HepG2 (cell line): ENCODE measurements around the gene C20orf96. TPM values are rescaled to one million over a fixed set of nuclear protein-coding genes. Genes with fewer than 3 reads are reported as not detected.
A peak's percentile ranks its signal among the peaks of the same experiment; 100 is the strongest.

Experiments
- ETS1 ChIP-seq: sonication (generic); formaldehyde crosslinking; IDR thresholded peaks from 2 replicates; pipeline ENCODE4 v1.4.0; 2020; ENCODE audit warnings: missing genetic modification reagents
- FOXA3 ChIP-seq: IDR thresholded peaks from 2 replicates; pipeline ENCODE4 v1.6.1; 2016; ENCODE audit warnings: missing genetic modification reagents, missing compliant biosample characterization
- GZF1 ChIP-seq: sonication (generic); formaldehyde crosslinking; IDR thresholded peaks from 2 replicates; pipeline ENCODE4 v1.5.1; 2020; ENCODE audit warnings: mild to moderate bottlenecking, missing genetic modification reagents
- HDAC6 ChIP-seq: fragments of 200-600 bp; sonication (generic); IDR thresholded peaks from 2 replicates; pipeline ENCODE4 v1.7.0; 2017; ENCODE audit warnings: mild to moderate bottlenecking, antibody characterized with exemption, low read length, low read depth
- IKZF4 ChIP-seq: sonication (generic); formaldehyde crosslinking; IDR thresholded peaks from 2 replicates; pipeline ENCODE4 v1.5.1; 2020; ENCODE audit warnings: borderline replicate concordance, mild to moderate bottlenecking, low read depth, missing genetic modification reagents; ENCODE audit errors: not compliant biosample characterization
- NCOR1 ChIP-seq: fragments of 200-600 bp; sonication (generic); IDR thresholded peaks from 2 replicates; pipeline ENCODE4 v1.7.0; 2017; ENCODE audit warnings: antibody characterized with exemption, low read length, borderline replicate concordance
- NFE2L1 ChIP-seq: sonication (generic); formaldehyde crosslinking; IDR thresholded peaks from 2 replicates; pipeline ENCODE4 v1.4.0; 2020; ENCODE audit warnings: missing genetic modification reagents, mild to moderate bottlenecking, borderline replicate concordance
- NFIB ChIP-seq: sonication (generic); formaldehyde crosslinking; IDR thresholded peaks from 2 replicates; pipeline ENCODE4 v1.9.0; 2021; ENCODE audit warnings: missing genetic modification reagents, mild to moderate bottlenecking, borderline replicate concordance
- PAWR ChIP-seq: sonication (generic); formaldehyde crosslinking; IDR thresholded peaks from 2 replicates; pipeline ENCODE4 v1.4.0; 2020; ENCODE audit warnings: missing genetic modification reagents, mild to moderate bottlenecking, borderline replicate concordance
- POLR2AphosphoS2 ChIP-seq: IDR thresholded peaks from 2 replicates; pipeline ENCODE4 v1.6.1; 2011; ENCODE audit warnings: low read depth, low read length, improper control_type of control experiment
- SNAPC5 ChIP-seq: sonication (generic); formaldehyde crosslinking; IDR thresholded peaks from 2 replicates; pipeline ENCODE4 v1.8.1; 2023; ENCODE audit warnings: mild to moderate bottlenecking, missing genetic modification reagents, borderline replicate concordance
- TCF7L2 ChIP-seq: IDR thresholded peaks from 2 replicates; pipeline ENCODE4 v1.6.1; 2011; ENCODE audit warnings: mild to moderate bottlenecking, low read depth, low read length, moderate library complexity
- TOPORS ChIP-seq: sonication (generic); formaldehyde crosslinking; IDR thresholded peaks from 2 replicates; pipeline ENCODE4 v1.8.0; 2023; ENCODE audit warnings: mild to moderate bottlenecking, missing genetic modification reagents
- ZNF292 ChIP-seq: sonication (generic); formaldehyde crosslinking; IDR thresholded peaks from 2 replicates; pipeline ENCODE4 v1.8.1; 2022; ENCODE audit warnings: mild to moderate bottlenecking, low read depth, missing genetic modification reagents, borderline replicate concordance
- ZNF383 ChIP-seq: sonication (generic); formaldehyde crosslinking; IDR thresholded peaks from 2 replicates; pipeline ENCODE4 v1.4.0; 2020; ENCODE audit warnings: missing genetic modification reagents, mild to moderate bottlenecking, borderline replicate concordance
- ZNF615 ChIP-seq: sonication (generic); formaldehyde crosslinking; IDR thresholded peaks from 2 replicates; pipeline ENCODE4 v1.5.0; 2020; ENCODE audit warnings: mild to moderate bottlenecking, missing genetic modification reagents, borderline replicate concordance
- ZNF616 ChIP-seq: sonication (generic); formaldehyde crosslinking; IDR thresholded peaks from 2 replicates; pipeline ENCODE4 v1.5.0; 2020; ENCODE audit warnings: low read depth, mild to moderate bottlenecking, missing genetic modification reagents
- ZNF629 ChIP-seq: sonication (generic); formaldehyde crosslinking; conservative IDR thresholded peaks from 2 replicates; pipeline ENCODE4 v1.5.0; 2020; ENCODE audit warnings: missing genetic modification reagents
- polyA plus RNA-seq, 8 experiments: library from polyadenylated mRNA; depleted of rRNA in 3 of 8; stranded (reverse) in 7 of 8; unstranded in 1 of 8; fragments of >200 nt; fragmentation: Illumina TruSeq in 4 of 8; extraction: Trizol in 4 of 8; gene quantifications; 2 replicates each; pipeline versions ENCODE4 v1.2.1 to v1.2.3, GENCODE V29; 2011 to 2016; ENCODE audit warnings: low read depth in 4 of 8, missing spikeins in 1 of 8, mixed read lengths in 1 of 8; ENCODE audit not compliant: insufficient read depth in 1 of 8
- total RNA-seq, 5 experiments: library from RNA; depleted of rRNA; stranded (reverse); fragments of >200 nt; fragmentation: Illumina TruSeq; extraction: Trizol; gene quantifications; 2 replicates each; pipeline ENCODE4 v1.2.3, GENCODE V29; 2016; ENCODE audit warnings: low read depth in 1 of 5
- TF ChIP-seq, protein P1 (sequence below): sonication (generic); formaldehyde crosslinking; IDR thresholded peaks from one replicate; pipeline ENCODE4 v1.5.1; 2020; ENCODE audit warnings: mild to moderate bottlenecking, missing genetic modification reagents; ENCODE audit errors: not compliant biosample characterization

The C20orf96 gene
- total and polyA plus RNA-seq, 2 of the 13 experiments (the other 11 are each of a cell fraction or from before 2014, with no cell fraction given): 3.8 to 20.6 TPM

- TF ChIP-seq ZNF629 (CRISPR knock-in tag): peak; percentile 52
- no peak for TF ChIP-seq ZNF615
- no peak; the same call in 1 of the 2 replicates for TF ChIP-seq ETS1 (CRISPR knock-in tag)
- TF ChIP-seq PAWR (CRISPR knock-in tag): no peak
- TF ChIP-seq NCOR1: 0 out of 2 replicates have a peak, but pooled peaks have one; percentile 23
- TF ChIP-seq ZNF383: peak; percentile 88; the same call in 1 of the 2 replicates
- TF ChIP-seq, protein P1, sequence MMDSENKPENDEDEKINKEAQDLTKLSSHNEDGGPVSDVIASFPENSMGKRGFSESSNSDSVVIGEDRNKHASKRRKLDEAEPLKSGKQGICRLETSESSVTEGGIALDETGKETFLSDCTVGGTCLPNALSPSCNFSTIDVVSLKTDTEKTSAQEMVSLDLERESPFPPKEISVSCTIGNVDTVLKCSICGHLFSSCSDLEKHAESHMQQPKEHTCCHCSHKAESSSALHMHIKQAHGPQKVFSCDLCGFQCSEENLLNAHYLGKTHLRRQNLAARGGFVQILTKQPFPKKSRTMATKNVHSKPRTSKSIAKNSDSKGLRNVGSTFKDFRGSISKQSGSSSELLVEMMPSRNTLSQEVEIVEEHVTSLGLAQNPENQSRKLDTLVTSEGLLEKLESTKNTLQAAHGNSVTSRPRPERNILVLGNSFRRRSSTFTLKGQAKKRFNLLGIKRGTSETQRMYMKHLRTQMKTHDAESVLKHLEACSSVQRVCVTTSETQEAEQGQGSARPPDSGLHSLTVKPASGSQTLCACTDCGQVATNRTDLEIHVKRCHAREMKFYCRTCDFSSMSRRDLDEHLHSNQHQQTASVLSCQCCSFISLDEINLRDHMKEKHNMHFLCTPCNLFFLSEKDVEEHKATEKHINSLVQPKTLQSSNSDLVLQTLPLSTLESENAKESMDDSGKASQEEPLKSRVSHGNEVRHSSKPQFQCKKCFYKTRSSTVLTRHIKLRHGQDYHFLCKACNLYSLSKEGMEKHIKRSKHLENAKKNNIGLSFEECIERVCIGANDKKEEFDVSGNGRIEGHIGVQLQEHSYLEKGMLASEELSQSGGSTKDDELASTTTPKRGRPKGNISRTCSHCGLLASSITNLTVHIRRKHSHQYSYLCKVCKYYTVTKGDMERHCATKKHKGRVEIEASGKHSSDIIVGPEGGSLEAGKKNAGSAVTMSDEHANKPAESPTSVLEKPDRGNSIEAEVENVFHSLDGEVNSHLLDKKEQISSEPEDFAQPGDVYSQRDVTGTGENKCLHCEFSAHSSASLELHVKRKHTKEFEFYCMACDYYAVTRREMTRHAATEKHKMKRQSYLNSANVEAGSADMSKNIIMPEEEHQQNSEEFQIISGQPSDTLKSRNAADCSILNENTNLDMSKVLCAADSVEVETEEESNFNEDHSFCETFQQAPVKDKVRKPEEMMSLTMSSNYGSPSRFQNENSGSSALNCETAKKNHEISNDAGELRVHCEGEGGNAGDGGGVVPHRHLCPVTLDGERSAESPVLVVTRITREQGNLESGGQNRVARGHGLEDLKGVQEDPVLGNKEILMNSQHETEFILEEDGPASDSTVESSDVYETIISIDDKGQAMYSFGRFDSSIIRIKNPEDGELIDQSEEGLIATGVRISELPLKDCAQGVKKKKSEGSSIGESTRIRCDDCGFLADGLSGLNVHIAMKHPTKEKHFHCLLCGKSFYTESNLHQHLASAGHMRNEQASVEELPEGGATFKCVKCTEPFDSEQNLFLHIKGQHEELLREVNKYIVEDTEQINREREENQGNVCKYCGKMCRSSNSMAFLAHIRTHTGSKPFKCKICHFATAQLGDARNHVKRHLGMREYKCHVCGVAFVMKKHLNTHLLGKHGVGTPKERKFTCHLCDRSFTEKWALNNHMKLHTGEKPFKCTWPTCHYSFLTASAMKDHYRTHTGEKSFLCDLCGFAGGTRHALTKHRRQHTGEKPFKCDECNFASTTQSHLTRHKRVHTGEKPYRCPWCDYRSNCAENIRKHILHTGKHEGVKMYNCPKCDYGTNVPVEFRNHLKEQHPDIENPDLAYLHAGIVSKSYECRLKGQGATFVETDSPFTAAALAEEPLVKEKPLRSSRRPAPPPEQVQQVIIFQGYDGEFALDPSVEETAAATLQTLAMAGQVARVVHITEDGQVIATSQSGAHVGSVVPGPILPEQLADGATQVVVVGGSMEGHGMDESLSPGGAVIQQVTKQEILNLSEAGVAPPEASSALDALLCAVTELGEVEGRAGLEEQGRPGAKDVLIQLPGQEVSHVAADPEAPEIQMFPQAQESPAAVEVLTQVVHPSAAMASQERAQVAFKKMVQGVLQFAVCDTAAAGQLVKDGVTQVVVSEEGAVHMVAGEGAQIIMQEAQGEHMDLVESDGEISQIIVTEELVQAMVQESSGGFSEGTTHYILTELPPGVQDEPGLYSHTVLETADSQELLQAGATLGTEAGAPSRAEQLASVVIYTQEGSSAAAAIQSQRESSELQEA: peak; percentile 99
- peak; percentile 57; the same call in 1 of the 2 replicates for TF ChIP-seq ZNF292 (CRISPR knock-in tag)
- no peak for TF ChIP-seq HDAC6
- TF ChIP-seq TCF7L2: no peak
- TF ChIP-seq ZNF616 (CRISPR knock-in tag): peak; percentile 97
- peak; percentile 87 for TF ChIP-seq TOPORS (CRISPR knock-in tag)
- peak; percentile 77; the same call in 1 of the 2 replicates for TF ChIP-seq NFE2L1
- peak; percentile 91 for TF ChIP-seq IKZF4 (CRISPR knock-in tag)
- no peak for TF ChIP-seq NFIB
- TF ChIP-seq POLR2AphosphoS2: 0 out of 2 replicates have a peak, but pooled peaks have one; percentile 58
- 0 out of 2 replicates have a peak, but pooled peaks have one; percentile 25 for TF ChIP-seq GZF1 (CRISPR knock-in tag)
- TF ChIP-seq SNAPC5 (CRISPR knock-in tag): no peak
- peak; percentile 87 for TF ChIP-seq FOXA3 (CRISPR knock-in tag)
Measured at GRCh38 chr20:324177-325044, 33.9 kb upstream of the C20orf96 start (continued).
